Sigmoid colon (tissue), 4 donors: ENCODE results near the gene REXO1.

ENCODE experiments used
- EP300 ChIP-seq, 4 donors: sonication (generic); formaldehyde crosslinking; IDR thresholded peaks; one replicate each; pipeline ENCODE4 v1.6.1; 2017; ENCODE audit warnings: antibody characterized with exemption in 4 of 4
- POLR2A ChIP-seq, 2 donors: fragments of 450-650 bp; IDR thresholded peaks; one replicate each; pipeline ENCODE4 v1.6.1; 2016; ENCODE audit warnings: antibody characterized with exemption in 2 of 2, mild to moderate bottlenecking in 2 of 2, moderate library complexity in 2 of 2
- POLR2AphosphoS5 ChIP-seq, 4 donors: sonication (generic); formaldehyde crosslinking; IDR thresholded peaks; one replicate each; pipeline ENCODE4 v1.6.1; 2017; ENCODE audit warnings: antibody characterized with exemption in 4 of 4
- TF ChIP-seq, protein P1 (sequence below), 4 experiments: fragments of 450-650 bp in 3 of 4; fragments of 200-600 bp in 1 of 4; IDR thresholded peaks; one replicate each; pipeline ENCODE4 v1.5.1; 2016 to 2019; ENCODE audit warnings: antibody characterized with exemption in 4 of 4, mild to moderate bottlenecking in 3 of 4, moderate library complexity in 2 of 4

- TF ChIP-seq POLR2A (IDR thresholded peaks at IDR 0.05) (no peak), POLR2AphosphoS5 (IDR thresholded peaks at IDR 0.05) (no peak), EP300 (IDR thresholded peaks at IDR 0.05) (no peak)
- TF ChIP-seq, protein P1, sequence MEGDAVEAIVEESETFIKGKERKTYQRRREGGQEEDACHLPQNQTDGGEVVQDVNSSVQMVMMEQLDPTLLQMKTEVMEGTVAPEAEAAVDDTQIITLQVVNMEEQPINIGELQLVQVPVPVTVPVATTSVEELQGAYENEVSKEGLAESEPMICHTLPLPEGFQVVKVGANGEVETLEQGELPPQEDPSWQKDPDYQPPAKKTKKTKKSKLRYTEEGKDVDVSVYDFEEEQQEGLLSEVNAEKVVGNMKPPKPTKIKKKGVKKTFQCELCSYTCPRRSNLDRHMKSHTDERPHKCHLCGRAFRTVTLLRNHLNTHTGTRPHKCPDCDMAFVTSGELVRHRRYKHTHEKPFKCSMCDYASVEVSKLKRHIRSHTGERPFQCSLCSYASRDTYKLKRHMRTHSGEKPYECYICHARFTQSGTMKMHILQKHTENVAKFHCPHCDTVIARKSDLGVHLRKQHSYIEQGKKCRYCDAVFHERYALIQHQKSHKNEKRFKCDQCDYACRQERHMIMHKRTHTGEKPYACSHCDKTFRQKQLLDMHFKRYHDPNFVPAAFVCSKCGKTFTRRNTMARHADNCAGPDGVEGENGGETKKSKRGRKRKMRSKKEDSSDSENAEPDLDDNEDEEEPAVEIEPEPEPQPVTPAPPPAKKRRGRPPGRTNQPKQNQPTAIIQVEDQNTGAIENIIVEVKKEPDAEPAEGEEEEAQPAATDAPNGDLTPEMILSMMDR (IDR thresholded peaks at IDR 0.05), result no peak
These were observed 64.4 kb downstream of the REXO1 start for GRCh38 chr19:1783874-1784273.
